HT1080 (cell line): ENCODE results near the gene CYB561A3. TPM values are rescaled to one million over a fixed set of nuclear protein-coding genes. Genes with fewer than 3 reads are reported as not detected.

Experiments
- DNase-seq: peaks from one replicate; pipeline ENCODE4 v3.0.0-alpha.2; 2015; ENCODE audit warnings: low read depth
- total RNA-seq: library from RNA; depleted of rRNA; stranded (reverse); fragments of >200 nt; shearing (Covaris generic); gene quantifications from 2 replicates; pipeline ENCODE4 v1.2.3, GENCODE V29; 2014; rRNA removed

CYB561A3 gene
- total RNA-seq, 1 experiment from 2014 or later: 68.1 TPM

- DNase-seq: no peak
Observed at GRCh38 chr11:61329871-61330270, 31.8 kb downstream of the CYB561A3 start.

- no peak for DNase-seq
Observed at GRCh38 chr11:61328351-61328750, 33.3 kb downstream of the CYB561A3 start.

GRCh38 chr11:61327669-61328071, 34.0 kb downstream of the CYB561A3 start:
- DNase-seq: no peak

DNA sequence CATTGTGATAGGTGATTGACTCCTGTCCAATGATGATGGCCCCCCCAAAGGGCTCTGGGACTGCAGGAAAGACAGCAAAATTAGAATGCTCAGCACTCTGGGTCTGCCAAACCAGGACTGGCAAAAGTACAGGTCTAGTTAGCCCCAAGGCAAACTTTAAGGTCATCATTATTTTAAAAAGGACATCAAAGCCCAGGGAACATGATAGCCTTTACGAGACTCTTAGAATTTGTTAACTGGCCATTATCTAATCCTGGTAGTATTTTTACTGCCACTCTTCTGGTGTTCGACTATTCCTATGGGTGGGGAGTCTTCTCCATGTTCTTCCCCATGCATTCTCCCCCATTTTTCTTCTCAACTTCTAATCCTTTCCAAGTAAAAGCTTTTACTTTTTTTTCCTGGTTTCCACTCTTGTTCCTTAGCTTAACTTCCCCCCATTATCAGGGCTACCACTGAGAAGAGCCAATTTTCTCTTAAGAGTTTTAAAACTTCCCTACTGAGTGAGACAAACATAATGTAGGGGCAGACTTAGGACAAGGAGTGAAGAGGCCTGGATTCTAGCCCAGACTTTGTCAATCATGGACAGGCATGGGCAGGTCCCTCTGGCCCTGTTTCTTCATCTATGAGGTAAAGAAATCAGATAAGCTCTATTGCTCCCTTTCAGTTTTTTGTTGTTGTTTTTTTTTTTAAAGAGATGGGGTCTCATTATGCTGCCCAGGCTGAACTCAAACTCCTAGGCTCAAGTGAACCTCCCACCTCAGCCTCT, 35.9 kb downstream of the CYB561A3 start:
- no peak for DNase-seq

- DNase-seq: no peak
Observed at GRCh38 chr11:61315260-61315659, 46.4 kb downstream of the CYB561A3 start.

DNA sequence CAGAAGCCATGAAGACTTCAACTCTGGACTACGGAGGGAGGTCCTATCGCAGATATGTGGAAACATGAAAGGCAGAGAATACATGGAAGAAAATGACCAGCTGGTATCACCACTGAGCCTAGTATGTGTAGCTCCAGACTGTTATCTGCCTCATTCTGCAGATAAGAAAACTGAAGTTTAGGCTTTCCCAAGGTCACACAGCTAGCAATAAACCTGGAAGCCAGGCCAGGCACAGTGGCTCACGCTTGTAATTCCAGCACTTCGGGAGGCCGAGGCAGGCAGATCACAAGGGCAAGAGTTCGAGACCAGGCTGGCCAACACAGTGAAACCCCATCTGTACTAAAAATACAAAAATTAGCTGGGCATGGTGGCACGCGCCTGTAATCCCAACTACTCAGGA, 50.9 kb downstream of the CYB561A3 start:
- DNase-seq: no peak

- DNase-seq: no peak
Observed at GRCh38 chr11:61309739-61310138, 51.9 kb downstream of the CYB561A3 start.

- no peak for DNase-seq
Observed at GRCh38 chr11:61309141-61309540, 52.5 kb downstream of the CYB561A3 start.

DNA sequence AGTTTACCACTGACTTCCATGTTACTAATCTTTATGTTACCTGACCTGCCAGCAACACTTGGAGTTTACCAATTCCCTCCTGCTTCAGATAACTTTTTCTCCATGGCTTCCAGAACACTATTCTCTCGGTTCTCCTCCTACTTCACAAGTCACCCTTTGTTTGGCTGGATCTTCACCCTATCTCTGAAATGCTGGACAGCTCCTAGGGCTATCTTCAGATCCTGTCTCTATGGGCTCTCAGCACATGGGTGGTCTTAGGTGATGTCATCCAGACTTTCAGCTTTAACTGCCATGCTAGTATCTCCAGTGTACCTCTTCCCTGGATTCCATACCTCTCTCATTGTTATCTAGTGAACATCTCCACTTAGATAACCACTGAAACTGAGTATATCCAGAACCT, 54.3 kb downstream of the CYB561A3 start:
- DNase-seq: no peak

- DNase-seq: no peak
Observed at GRCh38 chr11:61306221-61306620, 55.5 kb downstream of the CYB561A3 start.

DNA sequence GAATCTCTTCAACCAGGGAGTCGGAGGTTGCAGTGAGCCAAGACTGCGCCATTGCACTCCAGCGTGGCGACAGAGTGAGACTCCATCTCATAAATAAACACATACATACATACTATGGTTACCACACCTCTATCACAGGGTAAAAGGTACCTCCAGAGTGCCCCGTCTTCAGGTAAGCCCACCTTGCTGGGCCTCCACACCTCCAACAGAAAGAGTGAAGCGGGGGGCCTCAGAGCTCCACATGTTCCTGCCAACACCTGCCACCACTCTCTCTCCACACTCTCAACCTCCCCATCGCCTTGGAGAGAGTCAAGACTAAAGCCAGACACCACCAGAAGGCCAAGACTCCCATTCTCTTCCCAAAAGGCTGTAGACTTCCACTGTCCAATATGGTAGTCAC, 56.3 kb downstream of the CYB561A3 start:
- DNase-seq: no peak

DNA sequence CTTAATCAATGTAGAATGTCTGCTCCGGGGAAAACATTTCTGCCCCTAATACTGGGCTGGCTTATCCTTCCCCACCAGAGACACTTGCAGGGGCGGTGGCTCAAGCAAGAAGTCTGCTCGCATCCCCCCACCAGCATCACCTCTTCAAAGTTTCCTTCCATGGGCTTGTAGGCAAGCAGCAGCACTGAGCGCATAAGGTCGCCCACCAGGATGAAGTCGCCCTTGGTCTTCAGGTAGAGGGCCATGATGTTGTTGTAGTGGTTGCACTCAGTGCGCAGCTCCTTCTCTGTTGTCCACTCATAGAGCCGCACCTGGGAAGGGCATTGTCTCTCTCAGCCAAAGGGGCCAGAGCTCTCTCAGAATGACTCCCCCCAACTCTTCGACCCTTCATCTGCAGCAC, 58.0 kb downstream of the CYB561A3 start:
- no peak for DNase-seq

GRCh38 chr11:61302550-61302949, 59.1 kb downstream of the CYB561A3 start:
- no peak for DNase-seq

Other genes with a start within 250 kb of the CYB561A3 start
- gene VPS37C, start 200.5 kb downstream of the CYB561A3 start, total RNA-seq: 10.7 and 11.9 TPM in 2 replicates
- not detected in 2 replicates for gene PGA3, start 158.4 kb downstream of the CYB561A3 start, total RNA-seq
- not detected in 2 replicates for gene PGA4, start 139.5 kb downstream of the CYB561A3 start, total RNA-seq
- not detected in 2 replicates for gene PGA5, start 120.7 kb downstream of the CYB561A3 start, total RNA-seq
- gene VWCE, start 66.6 kb downstream of the CYB561A3 start, total RNA-seq: 0.17 and 0.23 TPM in 2 replicates
- gene DDB1, start 28.8 kb downstream of the CYB561A3 start, total RNA-seq: 253 and 271 TPM in 2 replicates
- 48.8 and 56.6 TPM in 2 replicates for gene TKFC, start 28.7 kb downstream of the CYB561A3 start, total RNA-seq
- 52.5 and 64.2 TPM in 2 replicates for gene TMEM138, start 492 bp upstream of the CYB561A3 start, total RNA-seq
- gene TMEM216, start 30.7 kb upstream of the CYB561A3 start, total RNA-seq: 20.0 and 23.8 TPM in 2 replicates
- 33.4 and 48.1 TPM in 2 replicates for gene CPSF7, start 68.1 kb upstream of the CYB561A3 start, total RNA-seq
- gene SDHAF2, start 68.2 kb upstream of the CYB561A3 start, total RNA-seq: 82.5 and 85.3 TPM in 2 replicates
- gene LRRC10B, start 146.9 kb upstream of the CYB561A3 start, total RNA-seq: not detected in 2 replicates
- 1.8 and 2.0 TPM in 2 replicates for gene SYT7, start 219.2 kb upstream of the CYB561A3 start, total RNA-seq